ENCODE measurements around the gene KDM3A.
"Not testable (repeated sequence)": the region's sequence is repeated elsewhere in the genome, so short reads cannot be mapped to it uniquely, and the experiment has no call there.

The KDM3A gene

DNA sequence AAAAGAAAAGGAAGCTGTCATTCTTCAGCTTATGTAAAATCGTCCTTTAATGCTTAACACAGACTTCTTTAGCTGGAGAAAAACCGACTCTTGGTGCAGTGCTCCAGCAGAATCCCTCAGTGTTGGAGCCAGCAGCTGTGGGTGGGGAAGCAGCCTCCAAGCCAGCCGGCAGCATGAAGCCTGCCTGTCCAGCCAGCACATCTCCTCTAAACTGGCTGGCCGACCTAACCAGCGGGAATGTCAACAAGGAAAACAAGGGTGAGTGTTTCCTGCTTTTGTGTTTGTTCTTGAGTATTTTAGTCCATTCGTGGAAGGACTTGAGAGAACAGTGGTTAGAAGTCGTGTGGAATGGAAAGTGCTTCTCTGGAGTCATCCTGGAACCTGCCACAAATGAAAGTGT, 38.9 kb downstream of the KDM3A start:
- DNase-seq (ENCODE audit: low spot score) = no peak

DNA sequence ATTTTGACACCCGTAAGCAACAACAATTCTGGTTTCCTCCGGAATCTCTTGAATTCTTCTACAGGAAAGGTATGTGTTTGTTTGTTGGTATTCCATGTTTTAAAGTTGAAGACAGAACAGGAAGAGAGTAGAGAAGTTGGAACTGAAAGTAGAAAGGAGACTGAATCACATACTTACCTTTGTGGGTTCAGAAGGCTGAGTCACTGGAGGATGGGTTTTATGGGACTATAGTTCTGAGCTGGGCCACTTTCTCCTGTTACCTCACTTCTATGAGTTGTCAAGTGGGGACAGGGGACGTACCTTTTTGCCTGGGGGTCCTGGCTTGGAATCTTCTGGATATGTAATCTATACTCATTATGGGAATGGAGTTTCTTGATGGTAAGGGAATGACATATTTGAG, 40.9 kb downstream of the KDM3A start:
- no peak for DNase-seq (ENCODE audit: low spot score)

DNA sequence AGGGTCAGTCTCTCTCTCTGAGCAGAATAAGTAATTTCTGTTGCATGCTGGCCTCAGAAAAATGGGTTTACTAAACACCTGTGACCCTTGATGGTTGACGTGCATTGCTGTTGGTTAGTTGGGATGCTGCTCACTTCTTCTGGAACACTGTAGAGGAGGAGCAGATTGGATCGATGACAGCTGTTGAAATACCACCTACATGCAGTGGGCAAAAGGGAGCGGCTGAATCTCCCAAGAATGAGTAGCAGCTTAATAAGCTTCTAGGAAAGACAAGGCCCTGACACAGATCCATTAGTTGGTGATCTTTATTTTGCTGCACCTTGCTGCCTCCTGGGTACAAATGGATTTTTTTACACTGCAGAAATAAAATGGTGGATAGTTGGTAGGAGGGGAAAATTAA, 43.2 kb downstream of the KDM3A start:
- DNase-seq (ENCODE audit: low spot score) = no peak

DNA sequence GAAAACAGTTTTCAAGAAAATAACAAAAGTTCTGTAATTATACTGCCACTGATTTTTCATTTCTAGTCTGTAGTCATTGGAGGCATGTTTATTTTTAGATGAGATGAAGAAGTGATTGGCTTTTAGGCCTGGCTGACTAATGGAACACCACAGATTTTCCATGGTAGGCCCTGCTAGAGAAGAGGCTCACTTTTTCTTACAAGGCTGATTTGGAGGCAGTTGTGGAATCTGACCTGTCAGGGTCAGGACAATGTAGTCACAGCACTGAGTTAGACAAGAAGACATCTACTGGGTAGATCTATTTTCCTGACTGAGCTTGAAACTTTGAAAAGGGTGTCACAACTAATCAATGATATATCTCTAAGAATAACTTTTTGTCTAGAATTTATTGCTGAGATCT, 43.9 kb downstream of the KDM3A start:
- no peak for DNase-seq (ENCODE audit: low spot score)

DNA sequence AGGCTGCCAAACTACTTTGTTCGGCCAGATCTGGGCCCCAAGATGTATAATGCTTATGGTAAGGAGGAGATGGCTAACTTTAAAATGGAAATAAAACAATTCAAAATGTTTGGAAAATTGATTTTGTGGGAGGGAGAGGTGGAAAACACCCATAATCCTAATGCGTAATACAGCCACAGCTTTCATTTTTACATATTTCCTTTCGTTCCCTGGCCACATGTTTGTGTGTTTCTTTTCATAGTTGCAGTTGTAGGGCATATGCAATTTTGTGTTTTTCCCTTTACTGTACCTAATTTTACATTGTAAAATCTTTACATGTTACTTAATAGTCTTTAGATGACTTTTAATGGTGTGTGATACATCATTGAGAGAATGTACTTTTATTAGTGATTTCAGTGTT, 44.6 kb downstream of the KDM3A start:
- DNase-seq (ENCODE audit: low spot score) = no peak

DNA sequence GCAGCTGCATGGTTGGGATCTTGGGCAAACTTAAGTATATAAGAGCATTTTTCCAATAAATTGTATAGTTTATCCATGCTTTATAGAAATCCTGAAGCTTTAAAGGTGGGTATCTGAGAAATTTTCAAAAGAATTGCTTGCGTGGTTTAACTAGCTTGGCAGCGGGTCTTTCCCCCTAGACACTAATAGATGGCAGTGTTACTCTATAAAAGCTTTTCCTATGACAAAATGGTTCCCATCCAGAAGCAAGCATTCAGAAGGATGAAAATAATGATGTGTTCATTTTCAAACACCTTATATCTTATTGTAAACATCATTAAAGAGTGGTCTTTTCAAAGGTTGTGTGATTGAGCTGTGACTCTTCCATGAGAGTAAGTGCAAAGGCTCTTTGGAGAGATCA, 45.9 kb downstream of the KDM3A start:
- DNase-seq (ENCODE audit: low spot score) = no peak

DNA sequence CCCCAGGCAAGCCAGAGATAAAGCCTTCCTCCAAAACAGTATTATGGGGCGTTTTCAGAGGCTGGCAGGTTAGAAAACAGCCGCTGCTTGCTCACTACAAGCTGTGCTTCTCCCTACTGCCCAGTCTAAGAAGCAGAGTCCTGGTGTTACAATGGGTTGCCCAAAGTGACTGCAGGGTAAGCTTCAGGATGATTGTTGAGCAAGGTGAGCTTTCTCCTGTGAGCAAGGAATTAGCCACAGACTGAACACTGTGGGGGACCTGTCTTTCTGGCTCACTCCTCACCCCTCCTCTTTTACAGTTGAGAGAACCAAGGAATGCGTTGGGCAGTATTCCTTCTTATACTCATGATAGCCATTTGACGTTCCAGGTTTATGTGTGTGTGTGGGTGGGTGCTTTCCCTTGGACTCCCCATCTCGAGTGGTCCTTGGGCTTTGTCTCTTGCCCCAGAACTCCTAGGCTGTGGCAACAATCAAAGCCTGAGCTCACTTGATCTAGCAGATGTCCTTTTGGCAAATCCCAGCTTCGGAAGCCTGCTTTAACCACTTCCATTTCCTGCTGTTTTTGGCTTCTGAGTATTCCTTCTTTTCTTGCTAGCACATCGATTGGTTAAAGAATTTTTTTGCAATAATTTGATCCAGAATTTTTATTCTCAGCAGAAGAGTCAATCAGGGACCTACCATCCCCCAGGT, 47.5 kb downstream of the KDM3A start:
- no peak for DNase-seq (ENCODE audit: low spot score)

DNA sequence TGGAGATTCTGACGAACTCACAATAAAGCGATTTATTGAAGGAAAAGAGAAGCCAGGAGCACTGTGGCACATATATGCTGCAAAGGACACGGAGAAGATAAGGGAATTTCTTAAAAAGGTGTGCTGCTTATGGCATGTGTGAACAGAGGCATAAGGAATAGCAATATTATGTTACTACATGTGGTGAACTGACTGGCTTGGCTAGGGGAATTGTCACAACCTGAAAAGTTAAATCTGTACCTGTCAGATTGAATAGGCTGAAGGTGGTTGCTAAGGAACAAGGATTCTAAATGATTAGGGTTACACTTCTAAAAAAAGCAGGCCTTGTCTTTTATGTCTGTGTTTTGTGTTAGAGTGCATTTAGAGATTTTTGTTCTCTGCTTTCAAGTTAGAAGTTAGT, 48.4 kb downstream of the KDM3A start:
- no peak for DNase-seq (ENCODE audit: low spot score)

DNA sequence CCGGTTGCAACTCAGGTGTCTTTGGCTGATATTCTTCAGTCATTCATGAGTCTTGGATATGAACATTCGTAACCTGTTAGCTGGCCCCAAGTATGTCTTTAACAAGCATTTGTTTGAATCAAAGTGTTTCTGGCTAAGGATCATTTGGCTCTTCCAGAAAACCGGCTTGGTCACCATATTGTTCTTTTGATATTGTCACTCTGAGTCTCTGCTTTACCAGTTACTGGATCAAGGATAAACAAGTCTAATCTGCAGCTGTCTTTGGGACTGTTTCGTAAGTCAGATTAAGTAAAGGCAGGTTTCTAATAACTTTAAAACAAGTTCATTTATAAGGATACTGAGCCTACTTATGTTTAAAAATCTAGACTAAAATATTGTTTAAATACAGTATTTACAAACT, 49.1 kb downstream of the KDM3A start:
- no peak for DNase-seq (ENCODE audit: low spot score)

DNA sequence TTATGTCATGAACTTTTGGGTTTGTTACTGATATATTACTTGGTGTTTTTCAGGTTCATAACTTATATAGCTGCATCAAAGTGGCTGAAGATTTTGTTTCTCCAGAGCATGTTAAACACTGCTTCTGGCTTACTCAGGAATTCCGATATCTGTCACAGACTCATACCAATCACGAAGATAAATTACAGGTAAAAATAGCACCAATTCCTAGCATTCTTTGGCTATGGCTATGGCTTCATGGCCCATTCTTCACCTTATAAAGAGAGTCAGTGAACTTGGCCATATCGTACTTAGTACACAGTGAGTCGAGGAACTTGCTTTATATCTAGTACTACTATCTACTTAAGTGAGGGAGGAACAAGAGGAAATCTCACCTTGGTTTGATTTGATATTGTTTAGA, 49.9 kb downstream of the KDM3A start:
- DNase-seq (ENCODE audit: low spot score) = no peak

DNA sequence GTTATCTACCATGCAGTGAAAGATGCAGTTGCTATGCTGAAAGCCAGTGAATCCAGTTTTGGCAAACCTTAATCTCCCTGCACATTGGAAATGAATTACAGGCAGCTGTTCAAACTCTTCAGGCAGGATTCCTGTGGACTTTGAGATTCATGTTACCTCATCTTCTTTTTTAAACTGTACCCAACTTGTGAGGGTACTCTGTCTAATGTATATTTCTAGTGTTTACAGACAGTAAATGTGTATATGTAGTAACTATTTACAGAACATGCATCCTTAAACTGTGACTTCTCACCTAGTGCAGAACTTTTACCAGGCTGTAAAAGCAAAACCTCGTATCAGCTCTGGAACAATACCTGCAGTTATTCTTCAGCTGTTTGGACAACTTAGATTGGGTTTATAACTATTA, 50.9 kb downstream of the KDM3A start:
- no peak for DNase-seq (ENCODE audit: low spot score)

DNA sequence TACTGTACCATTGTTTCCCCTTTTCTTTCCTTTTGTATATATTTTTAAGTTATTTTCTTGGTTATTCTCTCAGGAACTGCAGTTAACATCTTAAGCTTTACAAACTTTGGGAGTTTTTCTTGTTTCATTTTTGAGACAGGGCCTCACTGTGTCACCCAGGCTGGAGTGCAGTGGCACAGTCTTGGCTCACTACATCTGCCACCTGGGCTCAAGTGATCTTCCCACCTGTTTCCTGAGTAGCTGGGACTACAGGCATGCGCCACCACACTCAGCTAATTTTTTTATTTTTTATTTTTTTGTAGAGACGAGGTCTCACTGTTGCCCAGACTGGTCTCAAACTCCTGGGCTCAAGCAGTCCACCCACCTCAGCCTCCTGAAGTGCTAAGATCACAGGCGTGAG, 55.2 kb downstream of the KDM3A start:
- DNase-seq (ENCODE audit: low spot score) = not testable (repeated sequence)

DNA sequence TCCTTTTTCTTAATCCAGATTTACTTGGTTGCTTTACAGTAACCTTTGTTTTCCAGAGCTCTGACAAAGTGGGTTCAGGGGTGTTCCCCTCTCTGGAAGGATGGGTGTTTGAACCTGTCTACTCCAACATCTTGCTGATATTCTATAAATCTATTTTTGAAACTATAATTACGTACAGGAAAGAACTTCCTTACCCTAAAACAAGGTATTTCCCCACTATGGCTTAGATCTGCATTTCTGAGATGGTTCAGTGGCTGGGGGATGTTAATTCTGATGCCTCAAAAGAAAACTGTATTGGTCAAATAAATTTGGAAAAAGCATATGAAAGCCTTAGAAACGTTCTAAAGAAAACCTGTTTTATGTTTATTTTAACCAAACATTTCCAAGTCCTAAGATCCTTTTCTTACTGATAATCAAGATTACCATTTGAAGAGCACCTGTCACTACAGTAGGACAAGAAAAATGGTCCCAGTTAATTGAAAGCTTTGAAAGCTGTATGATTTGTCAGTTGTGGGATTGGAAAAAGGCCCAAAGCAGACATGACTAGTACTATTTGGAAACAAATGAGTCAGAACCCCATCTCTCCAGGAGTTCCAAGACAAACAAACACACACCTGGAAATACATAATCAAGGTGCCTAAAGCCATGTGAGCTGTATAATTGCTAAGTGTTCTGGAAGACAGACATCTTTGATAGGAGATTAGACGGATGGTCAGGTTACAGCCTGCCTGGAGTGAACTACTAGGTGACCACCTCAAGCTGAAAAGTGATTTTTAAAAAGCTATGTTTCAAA, 57.5 kb downstream of the KDM3A start:
- no peak for DNase-seq (ENCODE audit: low spot score)

DNA sequence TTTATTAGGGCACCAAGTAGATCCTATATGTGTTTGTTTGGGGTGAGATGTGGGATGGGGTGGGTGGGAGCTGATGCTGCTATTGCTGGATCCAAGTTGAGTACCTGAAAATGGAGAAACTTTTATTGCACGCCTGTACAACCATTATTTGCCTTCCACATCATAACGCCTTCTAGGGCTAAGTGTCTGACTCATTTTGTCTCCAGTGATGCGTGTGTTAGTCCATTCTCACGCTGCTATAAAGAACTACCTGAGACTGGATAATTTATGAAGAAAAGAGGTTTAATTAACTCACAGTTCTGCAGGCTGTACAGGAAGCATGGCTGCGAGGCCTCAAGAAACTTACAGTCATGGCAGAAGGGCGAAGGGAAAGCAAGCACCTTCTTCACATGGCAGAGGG, 58.2 kb downstream of the KDM3A start:
- no peak for DNase-seq (ENCODE audit: low spot score)

DNA sequence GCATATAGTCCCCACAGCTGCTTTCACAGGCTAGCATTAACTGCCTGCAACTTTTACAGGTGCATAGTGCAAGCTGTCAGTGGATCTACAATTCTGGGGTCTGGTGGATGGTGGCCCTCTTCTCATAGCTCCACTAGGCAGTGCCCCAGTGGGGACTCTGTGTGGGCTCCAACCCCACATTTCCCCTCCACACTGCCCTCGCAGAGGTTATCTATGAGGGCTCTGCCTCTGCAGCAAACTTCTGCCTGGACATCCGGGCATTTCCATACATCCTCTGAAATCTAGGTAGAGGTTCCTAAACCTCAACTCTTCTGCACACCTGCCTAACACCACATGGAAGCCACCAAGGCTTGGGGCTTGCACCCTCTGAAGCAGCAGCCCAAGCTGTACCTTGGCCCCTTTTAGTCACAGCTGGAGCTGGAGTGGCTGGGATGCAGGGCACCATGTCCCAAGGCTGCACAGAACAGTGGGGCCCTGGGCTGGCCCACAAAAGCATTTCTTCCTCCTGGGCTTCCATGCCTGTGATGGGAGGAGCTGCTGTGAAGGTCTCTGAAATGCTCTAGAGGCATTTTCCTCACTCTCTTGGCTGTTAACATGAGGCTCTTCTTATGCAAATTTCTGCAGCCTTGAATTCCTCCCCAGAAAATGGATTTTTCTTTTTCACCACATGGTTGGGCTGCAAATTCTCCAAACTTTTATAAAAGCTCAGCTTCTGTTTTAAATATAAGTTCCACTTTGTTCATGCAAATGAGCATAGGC, 59.3 kb downstream of the KDM3A start:
- no peak for DNase-seq (ENCODE audit: low spot score)

DNA sequence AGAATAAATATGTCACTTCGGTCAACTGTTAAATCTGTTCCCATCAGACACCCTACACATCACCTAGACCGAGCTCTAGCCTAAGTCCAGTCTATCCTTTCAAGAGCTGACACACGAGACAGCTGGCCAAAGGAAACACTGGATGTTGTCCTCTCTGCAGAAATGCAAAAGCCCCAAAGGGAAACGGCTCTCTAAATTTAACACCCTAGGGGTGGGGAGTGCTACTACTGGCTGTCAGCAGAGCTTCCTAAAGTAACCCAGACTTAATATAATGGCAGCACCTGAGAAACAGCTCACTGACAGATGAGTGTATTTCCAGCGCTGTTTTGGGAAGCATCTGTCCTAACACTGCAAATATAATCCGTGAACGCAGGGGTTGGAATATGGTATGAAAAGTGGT, 66.4 kb downstream of the KDM3A start:
- no peak for DNase-seq (ENCODE audit: low spot score)

DNA sequence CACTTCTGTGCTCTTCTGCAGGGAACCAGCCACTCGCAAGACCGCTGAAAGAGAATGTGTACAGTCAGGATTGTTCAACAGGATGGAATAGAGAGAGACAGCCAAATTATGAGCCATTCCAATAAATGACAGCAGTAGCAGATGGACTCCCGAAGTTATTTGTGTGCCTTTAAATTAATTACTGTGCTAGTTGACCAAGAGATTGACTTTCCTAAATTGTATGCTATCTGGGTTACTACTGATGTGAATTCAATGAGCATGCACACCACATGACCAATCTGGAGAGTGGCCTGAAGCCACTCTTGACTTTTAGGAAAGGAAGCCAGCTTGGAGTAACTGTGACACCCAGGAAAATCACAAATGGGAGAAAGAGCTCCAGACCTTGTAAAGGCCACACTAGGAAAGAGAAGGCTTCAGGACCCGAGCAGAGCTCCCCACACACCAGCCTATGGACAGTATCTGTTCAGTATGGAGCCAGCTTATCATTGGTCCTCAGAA, 69.3 kb downstream of the KDM3A start:
- no peak for DNase-seq (ENCODE audit: low spot score)

DNA sequence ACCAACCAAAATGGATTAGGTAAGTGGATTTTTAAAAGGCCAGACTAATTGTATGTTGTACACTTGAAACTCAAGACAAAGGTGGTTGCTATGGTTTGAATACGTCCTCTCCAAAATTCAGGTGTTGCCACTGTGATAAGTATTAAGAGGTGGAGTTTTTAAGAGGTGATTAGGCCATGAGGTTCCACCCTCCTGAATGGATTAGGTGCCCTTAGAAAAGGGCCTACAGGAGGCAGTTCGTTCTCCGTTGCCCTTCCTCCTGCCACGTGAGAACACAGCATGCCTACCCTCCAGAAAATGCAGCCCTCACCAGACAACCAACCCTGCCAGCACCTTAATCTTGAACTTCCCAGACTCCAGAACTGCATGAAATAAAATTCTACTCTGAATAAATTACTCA, 70.9 kb downstream of the KDM3A start:
- DNase-seq (ENCODE audit: low spot score) = no peak

DNA sequence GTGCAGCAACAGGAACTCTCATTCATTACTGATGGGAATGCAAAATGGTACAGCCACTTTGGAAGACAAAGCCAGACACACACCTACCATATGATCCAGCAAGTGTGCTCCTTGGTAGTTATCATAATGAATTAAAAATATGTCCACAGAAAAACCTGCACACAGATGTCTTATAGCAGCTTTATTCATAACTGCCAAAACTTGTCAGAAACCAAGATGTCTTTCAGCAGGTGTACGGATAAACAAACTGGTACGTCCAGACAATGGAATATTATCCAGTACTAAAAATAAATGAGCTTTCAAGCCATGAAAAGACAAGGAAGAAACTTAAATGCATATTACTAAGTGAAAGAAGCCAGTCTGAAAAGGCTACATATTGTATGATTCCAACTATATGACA, 71.7 kb downstream of the KDM3A start:
- no peak for DNase-seq (ENCODE audit: low spot score)

DNA sequence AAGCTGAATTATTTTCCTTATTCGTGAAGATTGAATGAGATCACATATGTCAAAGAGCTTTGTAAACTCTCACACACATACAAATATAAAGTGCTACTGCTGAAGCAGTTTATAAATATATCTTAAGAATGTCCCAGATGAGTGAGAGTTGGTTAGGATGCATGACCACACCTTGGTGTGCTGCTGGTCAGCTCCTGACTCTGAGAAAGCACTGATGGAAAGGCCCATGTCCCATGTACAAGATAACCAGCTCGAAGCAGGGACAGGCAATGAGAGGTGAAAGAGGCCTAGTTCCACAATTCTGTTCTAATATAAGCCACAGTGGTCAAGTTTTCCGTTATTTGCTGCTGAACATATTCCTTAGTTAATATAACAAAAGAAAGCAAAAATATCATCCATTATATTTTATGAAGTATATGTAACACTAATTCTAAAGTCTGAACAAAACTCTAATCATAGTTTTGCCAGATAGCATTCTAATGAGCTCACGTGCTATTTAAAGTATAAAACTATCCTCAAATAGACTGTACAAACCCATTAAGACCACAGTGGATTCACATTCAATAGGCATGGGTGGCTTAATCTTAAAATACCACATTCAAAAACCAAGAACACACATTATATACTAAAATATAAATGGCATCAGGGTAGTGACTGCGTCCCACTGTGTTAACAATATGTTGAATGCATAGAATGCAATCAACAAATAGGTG, 72.9 kb downstream of the KDM3A start:
- DNase-seq (ENCODE audit: low spot score) = no peak

DNA sequence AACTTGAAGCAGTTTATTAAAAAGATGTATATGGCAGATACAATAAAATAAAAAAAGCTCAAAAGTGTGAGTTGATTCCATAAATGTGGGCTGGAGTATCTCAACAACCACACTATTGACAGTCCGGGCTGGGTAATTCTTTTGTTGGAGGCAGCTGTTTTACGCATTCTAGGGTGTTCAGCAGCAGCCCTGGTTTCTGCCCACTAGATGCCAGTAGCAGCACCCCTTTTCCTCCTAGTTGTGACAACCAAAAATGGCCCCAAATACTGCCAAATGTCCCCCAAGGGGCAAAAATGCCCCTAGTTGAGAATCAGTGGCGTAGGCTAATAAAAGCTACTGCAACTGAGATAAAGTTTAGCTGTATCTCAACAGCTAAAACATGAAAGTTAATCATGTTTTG, 77.3 kb downstream of the KDM3A start:
- peak; percentile 34 for DNase-seq (ENCODE audit: low spot score)

DNA sequence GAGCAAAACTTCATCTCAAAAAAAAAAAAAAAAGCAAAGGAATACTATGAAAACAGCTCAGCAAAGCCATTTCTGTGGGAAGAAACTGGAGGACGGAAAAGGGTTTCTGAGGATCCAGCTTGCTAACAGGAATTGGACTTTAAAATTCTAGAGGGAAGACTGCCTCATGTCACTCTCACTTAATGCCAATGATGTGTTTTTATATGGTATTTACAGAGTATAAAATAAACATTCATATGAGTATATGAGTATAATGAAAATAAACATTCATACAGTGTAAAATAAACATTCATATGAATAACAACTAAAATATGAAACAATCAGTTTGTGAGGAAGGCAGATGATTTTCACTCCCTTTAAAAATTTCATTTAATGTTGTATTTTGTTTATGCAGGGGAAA, 78.2 kb downstream of the KDM3A start:
- DNase-seq (ENCODE audit: low spot score) = no peak

Data from CD4-positive, alpha-beta T cell treated with Interleukin-6 at 100 ng/mL for 8 hours (primary cell).